ENCODE data around the gene LYPD5. TPM values are rescaled to one million over a fixed set of nuclear protein-coding genes. Genes with fewer than 3 reads are reported as not detected.

LYPD5 gene
- total RNA-seq, 4 donors from 2014 or later: 0.35 to 1.4 TPM; not detected in 2

DNA sequence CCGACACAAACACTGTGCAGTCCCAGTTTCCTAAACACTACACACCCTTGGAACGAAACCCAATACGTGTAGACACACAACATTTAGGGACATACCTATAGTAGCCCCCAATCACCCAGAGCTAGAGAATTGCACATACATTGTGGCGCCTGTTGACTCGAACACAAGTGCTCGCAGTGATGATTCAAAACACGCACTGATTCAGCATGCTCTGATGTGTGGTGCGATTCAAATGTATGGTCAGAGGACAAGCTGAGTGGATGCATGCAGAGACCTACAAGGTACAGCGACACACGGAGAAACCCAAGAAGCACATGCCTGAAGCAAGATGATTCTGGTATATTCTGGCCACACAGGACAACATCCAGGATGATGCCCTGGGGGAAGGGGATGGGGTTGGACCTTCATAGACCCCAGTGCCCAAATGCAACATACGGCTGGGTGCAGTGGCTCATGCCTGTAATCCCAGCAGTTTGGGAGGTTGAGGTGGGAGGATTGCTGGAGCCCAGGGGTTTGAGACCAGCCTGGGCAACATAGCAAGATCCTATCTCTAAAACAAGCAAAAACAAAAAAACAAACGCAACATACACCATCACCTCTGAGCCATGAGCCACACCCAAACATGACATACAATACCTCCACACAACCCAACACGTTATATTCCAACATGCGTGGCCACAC is 20.5 kb downstream of the LYPD5 start:
- Histone ChIP-seq H3K36me3 (no peaks in the 10 kb centered on the region), H3K27me3 (peaks cover 0 to 8% (median 2%) of the 10 kb centered on the region in 3 donors), H3K9me3 (no peaks in the 10 kb centered on the region), H3K4me1 (no peaks in the 10 kb centered on the region), H3K27ac (no peak overlapping the region), H3K4me3 (no peak overlapping the region)
- DNase-seq (no peak), ATAC-seq (no peak)
- TF ChIP-seq, protein P1, sequence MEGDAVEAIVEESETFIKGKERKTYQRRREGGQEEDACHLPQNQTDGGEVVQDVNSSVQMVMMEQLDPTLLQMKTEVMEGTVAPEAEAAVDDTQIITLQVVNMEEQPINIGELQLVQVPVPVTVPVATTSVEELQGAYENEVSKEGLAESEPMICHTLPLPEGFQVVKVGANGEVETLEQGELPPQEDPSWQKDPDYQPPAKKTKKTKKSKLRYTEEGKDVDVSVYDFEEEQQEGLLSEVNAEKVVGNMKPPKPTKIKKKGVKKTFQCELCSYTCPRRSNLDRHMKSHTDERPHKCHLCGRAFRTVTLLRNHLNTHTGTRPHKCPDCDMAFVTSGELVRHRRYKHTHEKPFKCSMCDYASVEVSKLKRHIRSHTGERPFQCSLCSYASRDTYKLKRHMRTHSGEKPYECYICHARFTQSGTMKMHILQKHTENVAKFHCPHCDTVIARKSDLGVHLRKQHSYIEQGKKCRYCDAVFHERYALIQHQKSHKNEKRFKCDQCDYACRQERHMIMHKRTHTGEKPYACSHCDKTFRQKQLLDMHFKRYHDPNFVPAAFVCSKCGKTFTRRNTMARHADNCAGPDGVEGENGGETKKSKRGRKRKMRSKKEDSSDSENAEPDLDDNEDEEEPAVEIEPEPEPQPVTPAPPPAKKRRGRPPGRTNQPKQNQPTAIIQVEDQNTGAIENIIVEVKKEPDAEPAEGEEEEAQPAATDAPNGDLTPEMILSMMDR (IDR thresholded peaks at IDR 0.05 in 4 of 5, conservative IDR thresholded peaks at IDR 0.05 in 1 of 5): no peak
- TF ChIP-seq POLR2A (IDR thresholded peaks at IDR 0.05): no peak
- in situ Hi-C loops (cut with MboI; ENCODE audit: low sequenced_read_pairs in 4 of 4): loop anchor here in 1 of 4 donors (5.0 kb wide), 1 partner anchor 34 kb away; no protein-coding TSS in a partner anchor
- intact Hi-C loops (cut with DNase I; ENCODE audit: low total_unique reads): no loop called here

DNA sequence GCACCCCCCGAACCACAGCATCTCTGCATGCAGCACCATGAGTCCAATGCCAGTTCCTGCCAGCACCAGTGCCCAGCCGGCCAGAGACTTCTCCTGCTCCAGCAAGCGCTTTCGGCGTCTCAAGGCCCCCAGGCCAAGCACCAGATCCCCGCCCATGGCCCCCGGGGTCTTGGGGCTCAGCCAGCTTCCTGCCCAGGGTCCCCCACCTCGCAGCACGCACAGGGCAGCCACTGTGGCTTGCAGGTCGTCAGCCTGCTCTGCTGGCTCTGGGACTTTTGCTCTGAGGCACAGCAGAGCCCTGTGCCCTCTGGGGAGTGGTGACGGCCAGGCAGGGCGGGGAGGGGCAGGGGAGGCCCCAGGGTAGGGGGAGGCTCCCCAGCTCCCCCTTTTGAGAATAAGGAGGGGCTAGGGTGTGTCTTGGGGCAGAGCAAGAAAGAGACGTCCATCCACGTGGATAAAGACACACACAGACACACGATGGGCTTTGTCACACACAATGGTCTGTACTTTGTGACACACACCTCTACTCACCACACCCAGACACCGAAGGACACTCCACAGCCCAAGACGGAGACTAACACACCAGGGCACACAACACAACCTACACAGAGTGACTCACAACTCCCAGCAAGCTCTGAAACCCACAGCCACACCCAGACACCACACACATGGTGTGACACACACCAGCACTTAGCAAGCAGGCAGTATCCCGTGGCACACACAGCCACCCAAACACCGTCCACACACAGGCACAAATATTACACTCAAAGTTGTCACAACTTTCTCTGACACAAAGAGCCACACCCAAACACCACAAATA is 21.3 kb downstream of the LYPD5 start, which contains the start of gene KCNN4:
Gene KCNN4, minus strand, starts transcription at position 268 of the 820 bp plus-strand sequence. Its CDS starts 112 bp downstream, at position 156.
- ATAC-seq: no peak
- Histone ChIP-seq H3K4me1 (no peaks in the 10 kb centered on the region), H3K36me3 (no peaks in the 10 kb centered on the region), H3K9me3 (no peaks in the 10 kb centered on the region), H3K27me3 (peaks cover 0 to 8% (median 2%) of the 10 kb centered on the region in 3 donors), H3K27ac (no peak within 1 kb of the TSS), H3K4me3 (no peak within 1 kb of the TSS)
- in situ Hi-C loops (cut with MboI; ENCODE audit: low sequenced_read_pairs in 4 of 4): loop anchor here in 1 of 4 donors (5.0 kb wide), 1 partner anchor 34 kb away; no protein-coding TSS in a partner anchor
- no peak for DNase-seq
- no peak for TF ChIP-seq POLR2A (IDR thresholded peaks at IDR 0.05)
- TF ChIP-seq, protein P1 (IDR thresholded peaks at IDR 0.05 in 4 of 5, conservative IDR thresholded peaks at IDR 0.05 in 1 of 5): no peak
- intact Hi-C loops (cut with DNase I; ENCODE audit: low total_unique reads): no loop called here

DNA sequence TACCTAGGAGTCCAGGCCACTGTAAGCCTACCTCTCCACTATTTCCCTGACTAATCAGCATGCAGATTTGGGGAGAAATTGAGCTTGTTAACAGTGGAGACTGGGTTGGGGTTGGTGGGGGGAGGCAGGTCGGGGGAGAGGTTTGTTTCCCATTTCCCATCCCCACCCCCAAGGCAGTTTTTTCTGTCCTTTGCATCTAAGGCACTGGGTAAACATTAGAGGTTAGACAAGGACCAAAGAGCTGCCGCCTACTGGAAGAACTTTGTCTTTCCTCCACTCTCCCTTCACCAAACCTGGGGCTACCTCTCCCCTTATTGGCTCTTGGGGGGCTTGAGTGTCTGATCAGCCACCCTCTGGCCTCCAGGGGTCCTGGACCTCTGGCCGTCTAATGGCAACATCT is 22.4 kb downstream of the LYPD5 start:
- Histone ChIP-seq H3K27me3 (peaks cover under 1 to 10% (median 2%) of the 10 kb centered on the region in 3 donors), H3K4me3 (no peak overlapping the region), H3K27ac (no peak overlapping the region), H3K9me3 (no peaks in the 10 kb centered on the region), H3K4me1 (peaks cover 0 to 1% of the 10 kb centered on the region in 2 donors), H3K36me3 (no peaks in the 10 kb centered on the region)
- ATAC-seq (no peak), DNase-seq (no peak)
- in situ Hi-C loops (cut with MboI; ENCODE audit: low sequenced_read_pairs in 4 of 4) (loop anchor here in 1 of 4 donors (5.0 kb wide), 1 partner anchor 33 kb away; no protein-coding TSS in a partner anchor), intact Hi-C loops (cut with DNase I; ENCODE audit: low total_unique reads) (no loop called here)
- no peak for TF ChIP-seq POLR2A (IDR thresholded peaks at IDR 0.05)
- TF ChIP-seq, protein P1 (IDR thresholded peaks at IDR 0.05 in 4 of 5, conservative IDR thresholded peaks at IDR 0.05 in 1 of 5): no peak

DNA sequence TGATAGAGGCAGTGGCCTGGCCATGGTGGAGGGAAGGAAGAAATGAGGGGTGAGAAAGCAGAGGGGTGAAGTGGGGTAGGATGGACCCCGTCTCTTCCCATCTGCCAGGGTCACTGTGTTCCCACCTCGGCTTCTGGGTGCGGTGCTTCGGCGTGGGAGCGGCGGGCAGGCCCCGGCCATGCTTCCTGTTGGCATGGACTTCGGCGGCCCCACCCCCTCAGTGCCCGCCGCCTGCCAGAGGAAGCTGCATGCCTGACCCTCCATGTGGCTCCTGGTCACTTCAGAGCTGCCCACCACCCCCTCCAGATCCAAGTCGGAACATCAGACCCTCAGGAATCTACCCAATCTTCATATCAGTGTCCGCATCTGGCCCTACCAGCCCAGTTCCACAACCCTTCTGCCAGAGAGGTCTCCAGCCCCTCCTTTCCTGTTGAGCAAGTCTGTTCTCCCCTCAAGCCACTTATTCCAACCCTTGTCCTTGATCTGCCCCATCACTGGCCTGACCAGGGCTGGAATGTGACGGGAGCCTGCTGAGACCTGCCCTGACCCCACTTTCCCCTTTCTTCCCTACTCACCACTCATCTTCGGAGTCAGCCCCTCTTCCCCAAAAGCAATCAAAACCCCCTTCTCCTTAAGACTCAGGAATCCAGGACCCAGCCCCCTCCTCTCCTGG is 23.0 kb downstream of the LYPD5 start:
- Histone ChIP-seq H3K36me3 (no peaks in the 10 kb centered on the region), H3K4me1 (peaks cover 5 to 6% of the 10 kb centered on the region in 2 donors), H3K27me3 (peaks cover 2 to 16% (median 6%) of the 10 kb centered on the region in 3 donors), H3K27ac (no peak overlapping the region), H3K9me3 (no peaks in the 10 kb centered on the region), H3K4me3 (no peak overlapping the region)
- ATAC-seq (no peak), DNase-seq (no peak)
- in situ Hi-C loops (cut with MboI; ENCODE audit: low sequenced_read_pairs in 4 of 4) (no loop called here), intact Hi-C loops (cut with DNase I; ENCODE audit: low total_unique reads) (no loop called here)
- no peak for TF ChIP-seq POLR2A (IDR thresholded peaks at IDR 0.05)
- TF ChIP-seq, protein P1 (IDR thresholded peaks at IDR 0.05 in 4 of 5, conservative IDR thresholded peaks at IDR 0.05 in 1 of 5): no peak
